GM12892 (cell line): Measurements from ENCODE around the gene GABRA5.

ENCODE experiments used
- DNase-seq: peaks from one replicate; pipeline ENCODE4 v3.0.0; 2011; ENCODE audit not compliant: insufficient read length
- FAIRE-seq: peaks from 2 replicates; lab custom pipeline; 2011; peaks lifted over from hg19 to GRCh38; lab: Jason Lieb, UNC
- POLR2A ChIP-seq: IDR thresholded peaks from 2 replicates; pipeline ENCODE4 v1.6.1; 2011; ENCODE audit warnings: low read depth, low read length, control low read depth
- POLR2AphosphoS5 ChIP-seq: IDR thresholded peaks from 2 replicates; pipeline ENCODE4 v1.6.1; 2011; ENCODE audit warnings: low read depth, low read length, control low read depth
- TAF1 ChIP-seq: IDR thresholded peaks from 2 replicates; pipeline ENCODE4 v1.6.1; 2011; ENCODE audit warnings: low read depth, mild to moderate bottlenecking, control low read depth, low read length, borderline replicate concordance

The GABRA5 gene

GRCh38 chr15:26981492-26981891, 114.6 kb downstream of the GABRA5 start:
- no peak for DNase-seq
- TF ChIP-seq POLR2AphosphoS5: no peak
- FAIRE-seq: no peak

GRCh38 chr15:26983822-26984221, 117.0 kb downstream of the GABRA5 start:
- no peak for TF ChIP-seq POLR2A
- TF ChIP-seq POLR2AphosphoS5: no peak
- no peak for TF ChIP-seq TAF1
- DNase-seq: no peak
- FAIRE-seq: no peak

GRCh38 chr15:26985050-26985449, 118.2 kb downstream of the GABRA5 start:
- no peak for TF ChIP-seq POLR2A
- TF ChIP-seq TAF1: no peak
- no peak for TF ChIP-seq POLR2AphosphoS5
- DNase-seq: no peak
- FAIRE-seq: no peak

- no peak for TF ChIP-seq TAF1
- TF ChIP-seq POLR2AphosphoS5: no peak
- no peak for TF ChIP-seq POLR2A
- FAIRE-seq (no peak), DNase-seq (no peak)
Measured at GRCh38 chr15:26996250-26996649, 129.4 kb downstream of the GABRA5 start.
